ENCODE results near the gene SEC22C. TPM values are rescaled to one million over a fixed set of nuclear protein-coding genes. Genes with fewer than 3 reads are reported as not detected.

The SEC22C gene
- total and polyA plus RNA-seq, 2 of the 13 experiments (the other 11 are each of a cell fraction or from before 2014, with no cell fraction given): 20.0 to 40.0 TPM

DNA sequence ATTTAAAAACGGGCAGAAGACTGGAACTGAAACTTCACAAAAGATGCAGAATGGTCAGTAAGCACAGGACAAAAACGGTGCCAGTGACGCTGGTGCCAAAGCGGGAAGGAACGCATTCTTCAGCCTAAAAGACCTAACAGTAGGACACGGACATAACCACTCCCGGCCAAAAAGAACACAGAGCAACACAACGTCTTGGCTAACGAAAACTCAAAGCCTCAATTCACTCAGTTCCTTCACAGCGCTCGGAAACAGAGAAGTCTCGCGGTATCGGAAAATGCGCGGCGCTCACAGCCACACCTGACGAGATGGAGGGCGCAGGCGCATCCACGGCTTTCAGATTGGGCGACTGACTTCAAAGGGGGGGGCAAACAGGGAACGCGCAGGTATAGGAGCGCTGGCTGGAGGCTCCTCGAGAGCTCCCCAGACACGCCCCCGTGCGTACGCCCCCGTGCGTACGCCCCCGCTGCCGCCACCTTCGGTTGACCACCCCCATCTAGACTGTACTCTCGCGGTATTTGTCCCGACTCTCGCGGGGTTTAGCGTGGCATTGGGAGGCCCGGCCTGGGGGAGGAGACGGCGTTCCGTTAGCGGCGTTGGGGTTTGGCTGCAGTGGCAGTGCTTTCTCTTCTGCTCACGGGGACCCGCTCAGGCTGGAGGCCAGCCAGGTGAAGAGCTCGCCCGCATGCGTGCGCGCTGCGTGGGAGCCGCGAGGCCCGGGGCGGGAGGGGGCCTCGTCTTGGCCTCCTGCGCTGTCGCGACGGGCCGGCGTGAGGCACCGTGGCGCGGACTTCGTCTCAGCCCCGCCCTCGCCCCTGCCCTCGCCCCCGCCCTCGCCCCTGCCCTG is 18.6 kb upstream of the SEC22C start, which contains the start of gene NKTR (continued):
- TF ChIP-seq ZNF136 (CRISPR knock-in tag; IDR thresholded peaks at IDR 0.05; ENCODE audit: low read depth) (peak; percentile 59; the same call in 1 of the 2 replicates), PHF21A (CRISPR knock-in tag; IDR thresholded peaks at IDR 0.05) (peak; percentile 95), ZBTB8A (CRISPR knock-in tag; IDR thresholded peaks at IDR 0.05; ENCODE audit: borderline replicate concordance, low read depth) (no peak), ZSCAN21 (CRISPR knock-in tag; IDR thresholded peaks at IDR 0.05; ENCODE audit: borderline replicate concordance) (peak; percentile 81; the same call in 1 of the 2 replicates), TBP (CRISPR knock-in tag; IDR thresholded peaks at IDR 0.05) (no peak), IKZF4 (CRISPR knock-in tag; IDR thresholded peaks at IDR 0.05; ENCODE audit: borderline replicate concordance, low read depth, not compliant biosample characterization) (no peak), ZNF83 (CRISPR knock-in tag; IDR thresholded peaks at IDR 0.05; ENCODE audit: borderline replicate concordance) (peak; percentile 39; the same call in 1 of the 2 replicates), ZBTB37 (CRISPR knock-in tag; IDR thresholded peaks at IDR 0.05) (no peak), ZSCAN22 (CRISPR knock-in tag; IDR thresholded peaks at IDR 0.05) (0 out of 2 replicates have a peak, but pooled peaks have one; percentile 42), NR1H2 (CRISPR knock-in tag; IDR thresholded peaks at IDR 0.05; ENCODE audit: borderline replicate concordance, low read depth) (no peak), ZNF260 (CRISPR knock-in tag; IDR thresholded peaks at IDR 0.05; ENCODE audit: borderline replicate concordance, low read depth) (no peak), SIX4 (CRISPR knock-in tag; IDR thresholded peaks at IDR 0.05) (no peak), NFE2 (CRISPR knock-in tag; IDR thresholded peaks at IDR 0.05) (no peak), ZNF674 (CRISPR knock-in tag; IDR thresholded peaks at IDR 0.05; ENCODE audit: low read depth) (0 out of 2 replicates have a peak, but pooled peaks have one; percentile 87), RORA (CRISPR knock-in tag; IDR thresholded peaks at IDR 0.05) (no peak), SP2 (CRISPR knock-in tag; IDR thresholded peaks at IDR 0.05) (peak; percentile 4; the same call in 1 of the 2 replicates), CAMTA2 (CRISPR knock-in tag; IDR thresholded peaks at IDR 0.05; ENCODE audit: borderline replicate concordance) (0 out of 2 replicates have a peak, but pooled peaks have one; percentile 11), MATR3 (CRISPR knock-in tag; IDR thresholded peaks at IDR 0.05) (no peak), ZNF317 (CRISPR knock-in tag; IDR thresholded peaks at IDR 0.05) (peak; percentile 58; the same call in 1 of the 2 replicates), SMC3 (IDR thresholded peaks at IDR 0.05; ENCODE audit: low read length) (no peak)
- TF ChIP-seq, protein P1, sequence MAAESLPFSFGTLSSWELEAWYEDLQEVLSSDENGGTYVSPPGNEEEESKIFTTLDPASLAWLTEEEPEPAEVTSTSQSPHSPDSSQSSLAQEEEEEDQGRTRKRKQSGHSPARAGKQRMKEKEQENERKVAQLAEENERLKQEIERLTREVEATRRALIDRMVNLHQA (CRISPR knock-in tag; IDR thresholded peaks at IDR 0.05): no peak; the same call in 1 of the 2 replicates
- TF ChIP-seq, protein P2, sequence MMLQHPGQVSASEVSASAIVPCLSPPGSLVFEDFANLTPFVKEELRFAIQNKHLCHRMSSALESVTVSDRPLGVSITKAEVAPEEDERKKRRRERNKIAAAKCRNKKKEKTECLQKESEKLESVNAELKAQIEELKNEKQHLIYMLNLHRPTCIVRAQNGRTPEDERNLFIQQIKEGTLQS (CRISPR knock-in tag; IDR thresholded peaks at IDR 0.05): no peak
- TF ChIP-seq, protein P3, sequence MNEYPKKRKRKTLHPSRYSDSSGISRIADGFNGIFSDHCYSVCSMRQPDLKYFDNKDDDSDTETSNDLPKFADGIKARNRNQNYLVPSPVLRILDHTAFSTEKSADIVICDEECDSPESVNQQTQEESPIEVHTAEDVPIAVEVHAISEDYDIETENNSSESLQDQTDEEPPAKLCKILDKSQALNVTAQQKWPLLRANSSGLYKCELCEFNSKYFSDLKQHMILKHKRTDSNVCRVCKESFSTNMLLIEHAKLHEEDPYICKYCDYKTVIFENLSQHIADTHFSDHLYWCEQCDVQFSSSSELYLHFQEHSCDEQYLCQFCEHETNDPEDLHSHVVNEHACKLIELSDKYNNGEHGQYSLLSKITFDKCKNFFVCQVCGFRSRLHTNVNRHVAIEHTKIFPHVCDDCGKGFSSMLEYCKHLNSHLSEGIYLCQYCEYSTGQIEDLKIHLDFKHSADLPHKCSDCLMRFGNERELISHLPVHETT (CRISPR knock-in tag; conservative IDR thresholded peaks at IDR 0.05): 0 out of 2 replicates have a peak, but pooled peaks have one; percentile 72
- TF ChIP-seq, protein P4, sequence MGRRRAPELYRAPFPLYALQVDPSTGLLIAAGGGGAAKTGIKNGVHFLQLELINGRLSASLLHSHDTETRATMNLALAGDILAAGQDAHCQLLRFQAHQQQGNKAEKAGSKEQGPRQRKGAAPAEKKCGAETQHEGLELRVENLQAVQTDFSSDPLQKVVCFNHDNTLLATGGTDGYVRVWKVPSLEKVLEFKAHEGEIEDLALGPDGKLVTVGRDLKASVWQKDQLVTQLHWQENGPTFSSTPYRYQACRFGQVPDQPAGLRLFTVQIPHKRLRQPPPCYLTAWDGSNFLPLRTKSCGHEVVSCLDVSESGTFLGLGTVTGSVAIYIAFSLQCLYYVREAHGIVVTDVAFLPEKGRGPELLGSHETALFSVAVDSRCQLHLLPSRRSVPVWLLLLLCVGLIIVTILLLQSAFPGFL (CRISPR knock-in tag; IDR thresholded peaks at IDR 0.05): no peak

Measured in HepG2 (cell line).